WTC11 (cell line): ENCODE data around the gene MTUS2. TPM values are rescaled to one million over a fixed set of nuclear protein-coding genes. Genes with fewer than 3 reads are reported as not detected.

Experiments used
- ATAC-seq: fragments of 200-7000 bp; cut with Tn5 transposase; 2 replicates; pipeline ENCODE4 v1.10.0; 2021; ENCODE audit warnings: mild to moderate bottlenecking, moderate library complexity
- CTCF ChIA-PET: fragments of 300-600 bp; sonication (Branson Sonifier 250); formaldehyde crosslinking; loops from one replicate; lab custom pipeline; 2021; ENCODE audit warnings: antibody characterized with exemption; lab: Charles Lee
- POLR2A ChIA-PET: fragments of 350-600 bp; sonication (Branson Sonifier 250); formaldehyde crosslinking; loops from one replicate; lab custom pipeline; 2021; ENCODE audit warnings: antibody characterized with exemption; lab: Charles Lee
- DNase-seq: peaks from one replicate; pipeline ENCODE4 v3.0.0; 2021; ENCODE audit warnings: low spot score
- H3K27ac Mint-ChIP-seq: 2 replicates; pipeline ENCODE4 v1.8.0; 2021; ENCODE audit warnings: mixed read lengths
- H3K27me3 Mint-ChIP-seq: 2 replicates; pipeline ENCODE4 v1.8.0; 2021; ENCODE audit warnings: low read depth, mild to moderate bottlenecking, moderate library complexity, mixed read lengths
- H3K36me3 Mint-ChIP-seq: 2 replicates; pipeline ENCODE4 v1.8.0; 2021; ENCODE audit warnings: mixed read lengths
- H3K4me1 Mint-ChIP-seq: 2 replicates; pipeline ENCODE4 v1.8.0; 2022; ENCODE audit warnings: mixed read lengths
- H3K4me3 Mint-ChIP-seq: 2 replicates; pipeline ENCODE4 v1.8.0; 2021; ENCODE audit warnings: mild to moderate bottlenecking, moderate library complexity, mixed read lengths
- H3K9me3 Mint-ChIP-seq: 2 replicates; pipeline ENCODE4 v1.8.0; 2021; ENCODE audit warnings: mixed read lengths
- AR ChIP-seq: fragments of 250-450 bp; sonication (Bioruptor Pico); IDR thresholded peaks from 2 replicates; pipeline ENCODE4 v1.9.0; 2021; ENCODE audit warnings: mild to moderate bottlenecking
- ATF2 ChIP-seq: sonication (generic); formaldehyde crosslinking; IDR thresholded peaks from 2 replicates; pipeline ENCODE4 v1.8.1; 2022; ENCODE audit warnings: low read depth, missing genetic modification reagents, borderline replicate concordance
- ATF3 ChIP-seq: sonication (generic); formaldehyde crosslinking; conservative IDR thresholded peaks from 2 replicates; pipeline ENCODE4 v1.8.1; 2022; ENCODE audit warnings: mild to moderate bottlenecking, missing genetic modification reagents
- CREB1 ChIP-seq: sonication (generic); formaldehyde crosslinking; IDR thresholded peaks from 2 replicates; pipeline ENCODE4 v1.8.0; 2023; ENCODE audit warnings: mild to moderate bottlenecking, missing genetic modification reagents
- CTCF ChIP-seq: fragments of 200-600 bp; IDR thresholded peaks from 2 replicates; pipeline ENCODE4 v1.8.0; 2022; ENCODE audit warnings: antibody characterized with exemption
- FOXK1 ChIP-seq: sonication (generic); formaldehyde crosslinking; IDR thresholded peaks from 2 replicates; pipeline ENCODE4 v1.8.0; 2022; ENCODE audit warnings: mild to moderate bottlenecking, moderate library complexity, missing genetic modification reagents
- FOXP4 ChIP-seq: sonication (generic); formaldehyde crosslinking; IDR thresholded peaks from 2 replicates; pipeline ENCODE4 v1.8.0; 2022; ENCODE audit warnings: mild to moderate bottlenecking, missing genetic modification reagents
- HMGXB4 ChIP-seq: sonication (generic); formaldehyde crosslinking; IDR thresholded peaks from 2 replicates; pipeline ENCODE4 v1.8.1; 2023; ENCODE audit warnings: mild to moderate bottlenecking, moderate library complexity, missing genetic modification reagents
- OVOL2 ChIP-seq: fragments of 250-450 bp; sonication (Bioruptor Pico); IDR thresholded peaks from 2 replicates; pipeline ENCODE4 v1.9.0; 2021; ENCODE audit warnings: mild to moderate bottlenecking, borderline replicate concordance
- PRDM15 ChIP-seq: sonication (generic); formaldehyde crosslinking; IDR thresholded peaks from 2 replicates; pipeline ENCODE4 v1.8.0; 2022; ENCODE audit warnings: missing genetic modification reagents
- USF1 ChIP-seq: sonication (generic); formaldehyde crosslinking; IDR thresholded peaks from 2 replicates; pipeline ENCODE4 v1.8.0; 2022; ENCODE audit warnings: mild to moderate bottlenecking, missing genetic modification reagents
- ZNF263 ChIP-seq: sonication (generic); formaldehyde crosslinking; IDR thresholded peaks from 2 replicates; pipeline ENCODE4 v1.8.1; 2022; ENCODE audit warnings: low read depth, mild to moderate bottlenecking, moderate library complexity, missing genetic modification reagents
- ZNF281 ChIP-seq: sonication (generic); formaldehyde crosslinking; IDR thresholded peaks from 2 replicates; pipeline ENCODE4 v1.8.0; 2023; ENCODE audit warnings: mild to moderate bottlenecking, missing genetic modification reagents
- ZNF317 ChIP-seq: sonication (generic); formaldehyde crosslinking; IDR thresholded peaks from 2 replicates; pipeline ENCODE4 v1.8.1; 2023; ENCODE audit warnings: low read depth, mild to moderate bottlenecking, moderate library complexity, missing genetic modification reagents, borderline replicate concordance
- ZNF512 ChIP-seq: sonication (generic); formaldehyde crosslinking; IDR thresholded peaks from 2 replicates; pipeline ENCODE4 v1.8.1; 2022; ENCODE audit warnings: missing genetic modification reagents, borderline replicate concordance
- total RNA-seq: library from RNA; stranded (reverse); gene quantifications from 3 replicates; pipeline ENCODE4 v1.2.3, GENCODE V29; 2021

MTUS2 gene
- total RNA-seq, 1 experiment from 2014 or later: 0.22 TPM

GRCh38 chr13:29504691-29505090 is 684.6 kb downstream of the MTUS2 start:
- no peak overlapping the region for H3K27ac Mint-ChIP-seq
- peaks cover 4% of the 10 kb centered on the region; the same call in 1 of the 2 replicates for H3K27me3 Mint-ChIP-seq
- ChIA-PET CTCF (interaction anchor here (1.5 kb wide), 1 partner anchor 204 kb away, joined by 6 read pairs; no protein-coding TSS in a partner anchor), POLR2A (no interaction called here)
- H3K4me3 Mint-ChIP-seq: no peak overlapping the region
- no peaks in the 10 kb centered on the region for H3K36me3 Mint-ChIP-seq
- DNase-seq: no peak
- no peaks in the 10 kb centered on the region for H3K9me3 Mint-ChIP-seq
- ATAC-seq: no peak
- peaks cover 14% of the 10 kb centered on the region; the same call in 1 of the 2 replicates for H3K4me1 Mint-ChIP-seq
- no peak for TF ChIP-seq HMGXB4 (CRISPR knock-in tag)
- TF ChIP-seq ZNF263: no peak
- no peak for TF ChIP-seq CTCF
- no peak for TF ChIP-seq OVOL2 (CRISPR knock-in tag)
- no peak for TF ChIP-seq ATF3 (CRISPR knock-in tag)
- TF ChIP-seq FOXK1 (CRISPR knock-in tag): no peak
- TF ChIP-seq PRDM15 (CRISPR knock-in tag): no peak
- no peak for TF ChIP-seq FOXP4 (CRISPR knock-in tag)
- no peak for TF ChIP-seq AR (CRISPR knock-in tag)
- TF ChIP-seq CREB1 (CRISPR knock-in tag): no peak
- TF ChIP-seq ZNF281: no peak
- TF ChIP-seq ZNF317 (CRISPR knock-in tag): no peak
- no peak for TF ChIP-seq USF1
- TF ChIP-seq ZNF512 (CRISPR knock-in tag): no peak
- no peak for TF ChIP-seq ATF2 (CRISPR knock-in tag)
